WTC11 (cell line): ENCODE data around the gene FGF13. TPM values are rescaled to one million over a fixed set of nuclear protein-coding genes. Genes with fewer than 3 reads are reported as not detected.

Source experiments
- ATAC-seq: fragments of 200-7000 bp; cut with Tn5 transposase; 2 replicates; pipeline ENCODE4 v1.10.0; 2021; ENCODE audit warnings: mild to moderate bottlenecking, moderate library complexity
- CTCF ChIA-PET: fragments of 300-600 bp; sonication (Branson Sonifier 250); formaldehyde crosslinking; loops from one replicate; lab custom pipeline; 2021; ENCODE audit warnings: antibody characterized with exemption; lab: Charles Lee
- POLR2A ChIA-PET: fragments of 350-600 bp; sonication (Branson Sonifier 250); formaldehyde crosslinking; loops from one replicate; lab custom pipeline; 2021; ENCODE audit warnings: antibody characterized with exemption; lab: Charles Lee
- DNase-seq: peaks from one replicate; pipeline ENCODE4 v3.0.0; 2021; ENCODE audit warnings: low spot score
- H3K27ac Mint-ChIP-seq: 2 replicates; pipeline ENCODE4 v1.8.0; 2021; ENCODE audit warnings: mixed read lengths
- H3K27me3 Mint-ChIP-seq: 2 replicates; pipeline ENCODE4 v1.8.0; 2021; ENCODE audit warnings: low read depth, mild to moderate bottlenecking, moderate library complexity, mixed read lengths
- H3K36me3 Mint-ChIP-seq: 2 replicates; pipeline ENCODE4 v1.8.0; 2021; ENCODE audit warnings: mixed read lengths
- H3K4me1 Mint-ChIP-seq: 2 replicates; pipeline ENCODE4 v1.8.0; 2022; ENCODE audit warnings: mixed read lengths
- H3K4me3 Mint-ChIP-seq: 2 replicates; pipeline ENCODE4 v1.8.0; 2021; ENCODE audit warnings: mild to moderate bottlenecking, moderate library complexity, mixed read lengths
- H3K9me3 Mint-ChIP-seq: 2 replicates; pipeline ENCODE4 v1.8.0; 2021; ENCODE audit warnings: mixed read lengths
- ELF4 ChIP-seq: sonication (generic); formaldehyde crosslinking; IDR thresholded peaks from 2 replicates; pipeline ENCODE4 v1.8.1; 2022; ENCODE audit warnings: low read depth, mild to moderate bottlenecking, moderate library complexity, missing genetic modification reagents
- IRF2 ChIP-seq: sonication (generic); formaldehyde crosslinking; IDR thresholded peaks from 2 replicates; pipeline ENCODE4 v1.8.0; 2022; ENCODE audit warnings: low read depth, missing genetic modification reagents, borderline replicate concordance
- MXD4 ChIP-seq: fragments of 250-450 bp; sonication (Bioruptor Pico); IDR thresholded peaks from 2 replicates; pipeline ENCODE4 v1.8.0; 2021; ENCODE audit warnings: mild to moderate bottlenecking, moderate library complexity, borderline replicate concordance
- MYBL2 ChIP-seq: sonication (generic); formaldehyde crosslinking; IDR thresholded peaks from 2 replicates; pipeline ENCODE4 v1.8.1; 2023; ENCODE audit warnings: mild to moderate bottlenecking, moderate library complexity, missing genetic modification reagents
- NFYB ChIP-seq: sonication (generic); formaldehyde crosslinking; conservative IDR thresholded peaks from 2 replicates; pipeline ENCODE4 v1.8.0; 2022; ENCODE audit warnings: low read depth, missing genetic modification reagents
- NR1H2 ChIP-seq: sonication (generic); formaldehyde crosslinking; IDR thresholded peaks from 2 replicates; pipeline ENCODE4 v1.9.0; 2021; ENCODE audit warnings: mild to moderate bottlenecking, moderate library complexity, missing genetic modification reagents
- NR3C1 ChIP-seq: sonication (generic); formaldehyde crosslinking; conservative IDR thresholded peaks from 2 replicates; pipeline ENCODE4 v1.8.1; 2023; ENCODE audit warnings: low read depth, mild to moderate bottlenecking, missing genetic modification reagents
- SMAD3 ChIP-seq: sonication (generic); formaldehyde crosslinking; IDR thresholded peaks from 2 replicates; pipeline ENCODE4 v1.8.0; 2022; ENCODE audit warnings: missing genetic modification reagents, mild to moderate bottlenecking, borderline replicate concordance
- TCF7 ChIP-seq: sonication (generic); formaldehyde crosslinking; IDR thresholded peaks from 2 replicates; pipeline ENCODE4 v1.8.0; 2022; ENCODE audit warnings: mild to moderate bottlenecking, low read depth, missing genetic modification reagents, moderate library complexity
- TEAD4 ChIP-seq: sonication (generic); formaldehyde crosslinking; IDR thresholded peaks from 2 replicates; pipeline ENCODE4 v1.8.0; 2022; ENCODE audit warnings: mild to moderate bottlenecking, missing genetic modification reagents
- ZNF219 ChIP-seq: sonication (generic); formaldehyde crosslinking; IDR thresholded peaks from 2 replicates; pipeline ENCODE4 v1.8.0; 2023; ENCODE audit warnings: missing genetic modification reagents, mild to moderate bottlenecking, borderline replicate concordance
- ZNF232 ChIP-seq: sonication (generic); formaldehyde crosslinking; IDR thresholded peaks from 2 replicates; pipeline ENCODE4 v1.8.0; 2022; ENCODE audit warnings: mild to moderate bottlenecking, missing genetic modification reagents
- ZNF317 ChIP-seq: sonication (generic); formaldehyde crosslinking; IDR thresholded peaks from 2 replicates; pipeline ENCODE4 v1.8.1; 2023; ENCODE audit warnings: low read depth, mild to moderate bottlenecking, moderate library complexity, missing genetic modification reagents, borderline replicate concordance
- ZNF423 ChIP-seq: fragments of 250-450 bp; sonication (Bioruptor Pico); IDR thresholded peaks from 2 replicates; pipeline ENCODE4 v2.1.2; 2022; ENCODE audit warnings: mild to moderate bottlenecking, moderate library complexity
- total RNA-seq: library from RNA; stranded (reverse); gene quantifications from 3 replicates; pipeline ENCODE4 v1.2.3, GENCODE V29; 2021
- TF ChIP-seq, protein P1 (sequence below): sonication (generic); formaldehyde crosslinking; IDR thresholded peaks from 2 replicates; pipeline ENCODE4 v1.8.1; 2023; ENCODE audit warnings: mild to moderate bottlenecking, missing genetic modification reagents, moderate library complexity
- TF ChIP-seq, protein P2 (sequence below): fragments of 250-450 bp; sonication (Bioruptor Pico); IDR thresholded peaks from 2 replicates; pipeline ENCODE4 v1.9.0; 2021; ENCODE audit warnings: mild to moderate bottlenecking
- TF ChIP-seq, protein P3 (sequence below): sonication (generic); formaldehyde crosslinking; IDR thresholded peaks from 2 replicates; pipeline ENCODE4 v1.8.0; 2022; ENCODE audit warnings: mild to moderate bottlenecking, missing genetic modification reagents
- TF ChIP-seq, protein P4 (sequence below): fragments of 250-450 bp; sonication (Bioruptor Pico); conservative IDR thresholded peaks from 2 replicates; pipeline ENCODE4 v1.9.0; 2021; ENCODE audit warnings: mild to moderate bottlenecking
- TF ChIP-seq, protein P5 (sequence below): sonication (generic); formaldehyde crosslinking; IDR thresholded peaks from 2 replicates; pipeline ENCODE4 v1.8.0; 2023; ENCODE audit warnings: missing genetic modification reagents
- TF ChIP-seq, protein P6 (sequence below): fragments of 250-450 bp; sonication (Bioruptor Pico); IDR thresholded peaks from 2 replicates; pipeline ENCODE4 v2.1.2; 2022; ENCODE audit warnings: mild to moderate bottlenecking, moderate library complexity
- TF ChIP-seq, protein P7 (sequence below): sonication (generic); formaldehyde crosslinking; IDR thresholded peaks from 2 replicates; pipeline ENCODE4 v1.8.1; 2023; ENCODE audit warnings: mild to moderate bottlenecking, missing genetic modification reagents, borderline replicate concordance
- TF ChIP-seq, protein P8 (sequence below): sonication (generic); formaldehyde crosslinking; IDR thresholded peaks from 2 replicates; pipeline ENCODE4 v1.8.1; 2023; ENCODE audit warnings: mild to moderate bottlenecking, missing genetic modification reagents, moderate library complexity

The FGF13 gene
- total RNA-seq, 1 experiment from 2014 or later, result 32.1 TPM

DNA sequence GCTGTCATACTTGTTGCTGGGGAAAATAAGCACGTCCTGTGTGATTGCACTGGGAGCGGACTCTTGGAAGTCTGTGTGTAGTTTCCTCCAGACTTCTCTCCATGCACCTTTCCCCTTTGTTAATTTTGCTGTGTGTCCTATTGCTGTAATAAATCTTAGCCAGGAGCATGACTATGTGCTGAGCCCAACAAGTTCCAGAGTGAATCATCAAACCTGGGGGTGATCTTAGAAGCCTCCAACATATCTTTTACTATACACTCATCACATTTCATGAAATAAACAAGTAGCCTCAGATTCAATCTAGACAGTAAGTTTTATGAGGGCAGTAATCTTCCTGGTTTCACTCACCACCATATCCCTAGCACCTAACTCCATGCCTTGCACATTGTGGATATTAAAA is 43.3 kb upstream of the FGF13 start:
- CTCF ChIA-PET, result no interaction called here
- Mint-ChIP-seq H3K36me3 (no peaks in the 10 kb centered on the region), H3K9me3 (no peaks in the 10 kb centered on the region), H3K27ac (no peak overlapping the region), H3K4me1 (peaks cover 3% of the 10 kb centered on the region; the same call in 1 of the 2 replicates), H3K4me3 (no peak overlapping the region), H3K27me3 (no peaks in the 10 kb centered on the region)
- no peak for DNase-seq
- ATAC-seq, result no peak
- TF ChIP-seq NFYB (no peak), NR3C1 (CRISPR knock-in tag) (no peak), IRF2 (CRISPR knock-in tag) (no peak), MYBL2 (CRISPR knock-in tag) (no peak), ZNF317 (CRISPR knock-in tag) (no peak), ZNF232 (CRISPR knock-in tag) (no peak), NR1H2 (CRISPR knock-in tag) (no peak), MXD4 (no peak), SMAD3 (CRISPR knock-in tag) (no peak), ELF4 (CRISPR knock-in tag) (no peak), ZNF219 (no peak)
- TF ChIP-seq, protein P1, sequence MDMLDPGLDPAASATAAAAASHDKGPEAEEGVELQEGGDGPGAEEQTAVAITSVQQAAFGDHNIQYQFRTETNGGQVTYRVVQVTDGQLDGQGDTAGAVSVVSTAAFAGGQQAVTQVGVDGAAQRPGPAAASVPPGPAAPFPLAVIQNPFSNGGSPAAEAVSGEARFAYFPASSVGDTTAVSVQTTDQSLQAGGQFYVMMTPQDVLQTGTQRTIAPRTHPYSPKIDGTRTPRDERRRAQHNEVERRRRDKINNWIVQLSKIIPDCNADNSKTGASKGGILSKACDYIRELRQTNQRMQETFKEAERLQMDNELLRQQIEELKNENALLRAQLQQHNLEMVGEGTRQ (CRISPR knock-in tag), result no peak
- TF ChIP-seq, protein P2, sequence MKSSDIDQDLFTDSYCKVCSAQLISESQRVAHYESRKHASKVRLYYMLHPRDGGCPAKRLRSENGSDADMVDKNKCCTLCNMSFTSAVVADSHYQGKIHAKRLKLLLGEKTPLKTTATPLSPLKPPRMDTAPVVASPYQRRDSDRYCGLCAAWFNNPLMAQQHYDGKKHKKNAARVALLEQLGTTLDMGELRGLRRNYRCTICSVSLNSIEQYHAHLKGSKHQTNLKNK, result no peak
- POLR2A ChIA-PET, result no interaction called here

DNA sequence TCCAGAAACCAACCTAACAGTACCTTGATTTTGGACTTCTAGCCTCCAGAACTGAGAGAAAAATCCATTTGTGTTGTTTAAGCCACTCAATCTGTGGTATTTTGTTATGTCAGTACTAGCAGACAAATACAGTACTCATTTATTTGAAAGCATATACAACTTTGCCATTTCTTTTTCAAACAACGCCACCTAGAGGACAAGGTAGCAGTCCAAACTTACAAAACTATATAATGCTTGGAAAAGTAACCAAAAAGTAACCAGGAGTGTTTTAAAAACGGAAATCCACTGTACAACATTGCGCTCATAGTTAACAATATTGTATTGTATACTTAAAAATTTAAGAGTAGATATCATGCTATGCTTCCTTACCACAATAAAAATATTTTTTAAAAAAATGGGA is 37.0 kb upstream of the FGF13 start:
- ATAC-seq (no peak), DNase-seq (no peak)
- Mint-ChIP-seq H3K4me1 (peaks cover 15% of the 10 kb centered on the region), H3K27me3 (no peaks in the 10 kb centered on the region; the same call in 1 of the 2 replicates), H3K4me3 (no peak overlapping the region), H3K9me3 (no peaks in the 10 kb centered on the region), H3K27ac (no peak overlapping the region), H3K36me3 (no peaks in the 10 kb centered on the region)
- ChIA-PET CTCF (interaction anchor here (0.6 to 1.1 kb wide), 2 partner anchors 10 to 560 kb away, joined by 4 to 5 read pairs; no protein-coding TSS in a partner anchor), POLR2A (interaction anchor here (0.7 kb wide), 1 partner anchor 251 kb away, joined by 6 read pairs; no protein-coding TSS in a partner anchor)
- no peak for TF ChIP-seq TCF7 (CRISPR knock-in tag)
- TF ChIP-seq, protein P3, sequence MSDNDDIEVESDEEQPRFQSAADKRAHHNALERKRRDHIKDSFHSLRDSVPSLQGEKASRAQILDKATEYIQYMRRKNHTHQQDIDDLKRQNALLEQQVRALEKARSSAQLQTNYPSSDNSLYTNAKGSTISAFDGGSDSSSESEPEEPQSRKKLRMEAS (CRISPR knock-in tag), result no peak
- TF ChIP-seq, protein P4, sequence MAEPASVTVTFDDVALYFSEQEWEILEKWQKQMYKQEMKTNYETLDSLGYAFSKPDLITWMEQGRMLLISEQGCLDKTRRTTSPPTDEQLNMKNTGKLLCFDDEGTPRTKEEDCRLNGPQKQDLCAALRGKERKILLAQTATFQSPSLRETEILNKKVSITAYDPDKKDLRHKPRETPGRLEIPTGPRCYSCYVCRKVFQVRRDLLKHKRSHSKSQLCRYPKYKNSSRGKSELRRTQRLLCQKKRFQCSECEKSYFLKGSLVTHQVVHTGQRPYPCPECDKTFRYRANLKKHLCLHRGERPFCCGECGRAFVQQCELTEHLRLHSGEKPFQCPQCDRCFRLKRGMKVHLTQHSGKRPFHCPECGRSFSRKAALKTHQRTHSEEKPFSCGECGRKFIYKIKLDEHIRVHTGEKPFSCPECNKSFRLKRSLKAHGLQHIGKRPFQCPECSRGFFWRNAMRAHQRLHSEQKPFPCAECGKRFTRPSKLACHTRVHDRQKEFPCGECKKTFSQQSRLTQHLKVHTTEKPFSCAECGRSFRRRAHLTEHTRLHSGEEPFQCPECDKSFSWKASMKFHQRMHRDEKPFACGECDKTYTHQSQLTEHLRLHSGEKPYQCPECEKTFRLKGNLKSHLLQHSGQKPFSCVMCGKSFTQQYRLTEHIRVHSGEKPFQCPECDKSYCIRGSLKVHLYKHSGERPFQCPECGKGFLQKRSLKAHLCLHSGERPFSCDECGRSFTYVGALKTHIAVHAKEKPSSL (CRISPR knock-in tag), result no peak
- no peak for TF ChIP-seq MXD4
- no peak for TF ChIP-seq ZNF219
- TF ChIP-seq, protein P5, sequence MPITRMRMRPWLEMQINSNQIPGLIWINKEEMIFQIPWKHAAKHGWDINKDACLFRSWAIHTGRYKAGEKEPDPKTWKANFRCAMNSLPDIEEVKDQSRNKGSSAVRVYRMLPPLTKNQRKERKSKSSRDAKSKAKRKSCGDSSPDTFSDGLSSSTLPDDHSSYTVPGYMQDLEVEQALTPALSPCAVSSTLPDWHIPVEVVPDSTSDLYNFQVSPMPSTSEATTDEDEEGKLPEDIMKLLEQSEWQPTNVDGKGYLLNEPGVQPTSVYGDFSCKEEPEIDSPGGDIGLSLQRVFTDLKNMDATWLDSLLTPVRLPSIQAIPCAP (CRISPR knock-in tag), result no peak
- TF ChIP-seq, protein P6, sequence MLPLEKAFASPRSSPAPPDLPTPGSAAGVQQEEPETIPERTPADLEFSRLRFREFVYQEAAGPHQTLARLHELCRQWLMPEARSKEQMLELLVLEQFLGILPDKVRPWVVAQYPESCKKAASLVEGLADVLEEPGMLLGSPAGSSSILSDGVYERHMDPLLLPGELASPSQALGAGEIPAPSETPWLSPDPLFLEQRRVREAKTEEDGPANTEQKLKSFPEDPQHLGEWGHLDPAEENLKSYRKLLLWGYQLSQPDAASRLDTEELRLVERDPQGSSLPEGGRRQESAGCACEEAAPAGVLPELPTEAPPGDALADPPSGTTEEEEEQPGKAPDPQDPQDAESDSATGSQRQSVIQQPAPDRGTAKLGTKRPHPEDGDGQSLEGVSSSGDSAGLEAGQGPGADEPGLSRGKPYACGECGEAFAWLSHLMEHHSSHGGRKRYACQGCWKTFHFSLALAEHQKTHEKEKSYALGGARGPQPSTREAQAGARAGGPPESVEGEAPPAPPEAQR (CRISPR knock-in tag), result no peak
- no peak for TF ChIP-seq ZNF423
- TF ChIP-seq, protein P7, sequence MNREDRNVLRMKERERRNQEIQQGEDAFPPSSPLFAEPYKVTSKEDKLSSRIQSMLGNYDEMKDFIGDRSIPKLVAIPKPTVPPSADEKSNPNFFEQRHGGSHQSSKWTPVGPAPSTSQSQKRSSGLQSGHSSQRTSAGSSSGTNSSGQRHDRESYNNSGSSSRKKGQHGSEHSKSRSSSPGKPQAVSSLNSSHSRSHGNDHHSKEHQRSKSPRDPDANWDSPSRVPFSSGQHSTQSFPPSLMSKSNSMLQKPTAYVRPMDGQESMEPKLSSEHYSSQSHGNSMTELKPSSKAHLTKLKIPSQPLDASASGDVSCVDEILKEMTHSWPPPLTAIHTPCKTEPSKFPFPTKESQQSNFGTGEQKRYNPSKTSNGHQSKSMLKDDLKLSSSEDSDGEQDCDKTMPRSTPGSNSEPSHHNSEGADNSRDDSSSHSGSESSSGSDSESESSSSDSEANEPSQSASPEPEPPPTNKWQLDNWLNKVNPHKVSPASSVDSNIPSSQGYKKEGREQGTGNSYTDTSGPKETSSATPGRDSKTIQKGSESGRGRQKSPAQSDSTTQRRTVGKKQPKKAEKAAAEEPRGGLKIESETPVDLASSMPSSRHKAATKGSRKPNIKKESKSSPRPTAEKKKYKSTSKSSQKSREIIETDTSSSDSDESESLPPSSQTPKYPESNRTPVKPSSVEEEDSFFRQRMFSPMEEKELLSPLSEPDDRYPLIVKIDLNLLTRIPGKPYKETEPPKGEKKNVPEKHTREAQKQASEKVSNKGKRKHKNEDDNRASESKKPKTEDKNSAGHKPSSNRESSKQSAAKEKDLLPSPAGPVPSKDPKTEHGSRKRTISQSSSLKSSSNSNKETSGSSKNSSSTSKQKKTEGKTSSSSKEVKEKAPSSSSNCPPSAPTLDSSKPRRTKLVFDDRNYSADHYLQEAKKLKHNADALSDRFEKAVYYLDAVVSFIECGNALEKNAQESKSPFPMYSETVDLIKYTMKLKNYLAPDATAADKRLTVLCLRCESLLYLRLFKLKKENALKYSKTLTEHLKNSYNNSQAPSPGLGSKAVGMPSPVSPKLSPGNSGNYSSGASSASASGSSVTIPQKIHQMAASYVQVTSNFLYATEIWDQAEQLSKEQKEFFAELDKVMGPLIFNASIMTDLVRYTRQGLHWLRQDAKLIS (CRISPR knock-in tag), result no peak
- TF ChIP-seq, protein P1 (CRISPR knock-in tag), result no peak
- TF ChIP-seq ZNF232 (CRISPR knock-in tag), result no peak
- TF ChIP-seq, protein P8, sequence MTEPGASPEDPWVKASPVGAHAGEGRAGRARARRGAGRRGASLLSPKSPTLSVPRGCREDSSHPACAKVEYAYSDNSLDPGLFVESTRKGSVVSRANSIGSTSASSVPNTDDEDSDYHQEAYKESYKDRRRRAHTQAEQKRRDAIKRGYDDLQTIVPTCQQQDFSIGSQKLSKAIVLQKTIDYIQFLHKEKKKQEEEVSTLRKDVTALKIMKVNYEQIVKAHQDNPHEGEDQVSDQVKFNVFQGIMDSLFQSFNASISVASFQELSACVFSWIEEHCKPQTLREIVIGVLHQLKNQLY, result no peak
- no peak for TF ChIP-seq NR3C1 (CRISPR knock-in tag)
- TF ChIP-seq TEAD4 (CRISPR knock-in tag), result no peak
